ENCODE data around the gene FOXK2.

DNA sequence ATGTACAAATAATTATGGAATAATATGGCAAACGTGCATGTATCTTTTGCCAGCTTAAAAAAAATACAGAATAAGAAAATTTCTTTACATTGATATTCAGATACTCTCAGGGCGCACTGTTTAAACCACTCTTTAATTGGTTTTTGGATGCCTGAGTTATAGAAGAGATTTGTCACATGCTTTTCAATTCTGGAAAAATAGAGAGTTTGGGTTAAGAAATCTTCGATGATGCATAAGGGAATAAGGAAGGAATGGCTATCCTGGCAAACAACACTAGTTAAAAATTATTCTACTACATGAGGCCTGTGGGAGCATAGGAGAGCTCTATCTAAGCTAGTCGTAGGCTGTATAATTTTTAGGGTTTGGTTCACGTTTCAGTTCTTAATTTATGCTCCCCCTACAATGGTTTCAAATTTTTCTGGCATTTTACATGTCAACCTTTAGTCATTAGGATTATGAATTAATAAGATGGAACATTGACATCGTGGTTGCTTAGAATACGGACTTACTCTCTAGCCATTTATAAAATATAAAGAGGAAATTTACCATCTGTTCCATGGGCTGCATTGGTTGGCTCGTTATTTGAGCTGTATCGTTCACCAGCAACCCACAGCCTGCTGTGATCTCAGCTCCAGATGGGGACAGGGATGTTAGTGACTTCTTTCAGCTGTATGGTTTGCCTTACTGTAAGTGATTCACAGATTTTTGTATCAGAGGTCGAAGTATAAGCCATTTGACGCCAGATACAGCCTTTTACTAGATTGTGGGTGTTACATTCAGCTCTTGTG is 45.1 kb upstream of the FOXK2 start:
- TF ChIP-seq, protein P1, sequence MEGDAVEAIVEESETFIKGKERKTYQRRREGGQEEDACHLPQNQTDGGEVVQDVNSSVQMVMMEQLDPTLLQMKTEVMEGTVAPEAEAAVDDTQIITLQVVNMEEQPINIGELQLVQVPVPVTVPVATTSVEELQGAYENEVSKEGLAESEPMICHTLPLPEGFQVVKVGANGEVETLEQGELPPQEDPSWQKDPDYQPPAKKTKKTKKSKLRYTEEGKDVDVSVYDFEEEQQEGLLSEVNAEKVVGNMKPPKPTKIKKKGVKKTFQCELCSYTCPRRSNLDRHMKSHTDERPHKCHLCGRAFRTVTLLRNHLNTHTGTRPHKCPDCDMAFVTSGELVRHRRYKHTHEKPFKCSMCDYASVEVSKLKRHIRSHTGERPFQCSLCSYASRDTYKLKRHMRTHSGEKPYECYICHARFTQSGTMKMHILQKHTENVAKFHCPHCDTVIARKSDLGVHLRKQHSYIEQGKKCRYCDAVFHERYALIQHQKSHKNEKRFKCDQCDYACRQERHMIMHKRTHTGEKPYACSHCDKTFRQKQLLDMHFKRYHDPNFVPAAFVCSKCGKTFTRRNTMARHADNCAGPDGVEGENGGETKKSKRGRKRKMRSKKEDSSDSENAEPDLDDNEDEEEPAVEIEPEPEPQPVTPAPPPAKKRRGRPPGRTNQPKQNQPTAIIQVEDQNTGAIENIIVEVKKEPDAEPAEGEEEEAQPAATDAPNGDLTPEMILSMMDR (IDR thresholded peaks at IDR 0.05), result no peak
- TF ChIP-seq POLR2AphosphoS5 (IDR thresholded peaks at IDR 0.05) (no peak), POLR2A (IDR thresholded peaks at IDR 0.05) (no peak)

All from breast epithelium (tissue), 3 donors.